Smooth muscle cell (in vitro differentiated cells): Measurements from ENCODE around the gene CHST8. TPM values are rescaled to one million over a fixed set of nuclear protein-coding genes. Genes with fewer than 3 reads are reported as not detected.

Experiments
- DNase-seq: peaks from one replicate; lab custom pipeline; 2025; ENCODE audit not compliant: unreplicated experiment; lab: John Stamatoyannopoulos, UW
- H2AFZ ChIP-seq: fragments of 200-600 bp; sonication (generic); 2 replicates; pipeline ENCODE4 v1.6.0; 2016; ENCODE audit warnings: antibody characterized with exemption, low read depth, mild to moderate bottlenecking
- H3F3A ChIP-seq: fragments of 200-600 bp; sonication (generic); 2 replicates; pipeline ENCODE4 v1.6.0; 2017; ENCODE audit warnings: antibody characterized with exemption, low read depth
- H3K27ac ChIP-seq: fragments of 200-600 bp; sonication (generic); 2 replicates; pipeline ENCODE4 v1.5.1; 2016; ENCODE audit warnings: low read depth, mild to moderate bottlenecking
- H3K27me3 ChIP-seq: fragments of 200-600 bp; sonication (generic); 2 replicates; pipeline ENCODE4 v1.6.1; 2016; ENCODE audit warnings: low read depth, mild to moderate bottlenecking
- H3K36me3 ChIP-seq: fragments of 200-600 bp; sonication (generic); 2 replicates; pipeline ENCODE4 v1.5.1; 2016; ENCODE audit warnings: low read depth
- H3K4me1 ChIP-seq: fragments of 200-600 bp; sonication (generic); 2 replicates; pipeline ENCODE4 v1.5.1; 2016; ENCODE audit warnings: low read depth
- H3K4me2 ChIP-seq: fragments of 200-600 bp; sonication (generic); 2 replicates; pipeline ENCODE4 v1.6.0; 2016; ENCODE audit warnings: mild to moderate bottlenecking
- H3K4me3 ChIP-seq: fragments of 200-600 bp; sonication (generic); 2 replicates; pipeline ENCODE4 v1.5.1; 2016; ENCODE audit warnings: mild to moderate bottlenecking
- H3K79me2 ChIP-seq: fragments of 200-600 bp; sonication (generic); 2 replicates; pipeline ENCODE4 v1.6.0; 2016; ENCODE audit warnings: low read depth, mild to moderate bottlenecking
- H3K9ac ChIP-seq: fragments of 200-600 bp; sonication (generic); 2 replicates; pipeline ENCODE4 v1.6.0; 2016; ENCODE audit warnings: low read depth
- H3K9me3 ChIP-seq: fragments of 200-600 bp; sonication (generic); replicated peaks from 2 replicates; pipeline ENCODE4 v1.5.1; 2016; ENCODE audit warnings: low read depth
- H4K20me1 ChIP-seq: fragments of 200-600 bp; sonication (generic); 2 replicates; pipeline ENCODE4 v1.6.0; 2016; ENCODE audit warnings: low read depth
- CTCF ChIP-seq: fragments of 200-600 bp; sonication (generic); IDR thresholded peaks from 2 replicates; pipeline ENCODE4 v1.5.1; 2017; ENCODE audit warnings: borderline replicate concordance, mild to moderate bottlenecking, antibody characterized with exemption; ENCODE audit not compliant: insufficient read depth, poor library complexity, severe bottlenecking
- WGBS: methylation state at CpG from one replicate; pipeline ENCODE4 v1.1.7; 2016; ENCODE audit warnings: low lambda C conversion rate; 5-methylcytosine and 5-hydroxymethylcytosine counted together
- polyA plus RNA-seq: library from polyadenylated mRNA; unstranded; fragments of >200 nt; fragmentation: Nextera tagmentation; extraction: Ambion mirVana; gene quantifications from 2 replicates; pipeline ENCODE4 v1.2.1, GENCODE V29; 2016
- total RNA-seq: library from RNA; depleted of rRNA; stranded (reverse); fragments of >200 nt; gene quantifications from 2 replicates; pipeline ENCODE4 v1.2.3, GENCODE V29; 2014

Gene CHST8
- total and polyA plus RNA-seq, 2 experiments from 2014 or later, result not detected

GRCh38 chr19:33749619-33750175 lies 127.9 kb downstream of the CHST8 start:
- Histone ChIP-seq H3K4me3 (no peak overlapping the region), H3K9ac (no peak overlapping the region), H3K27me3 (no peaks in the 10 kb centered on the region), H3K79me2 (no peaks in the 10 kb centered on the region), H2AFZ (no peak overlapping the region), H4K20me1 (no peaks in the 10 kb centered on the region), H3K27ac (no peak overlapping the region), H3K36me3 (no peaks in the 10 kb centered on the region), H3F3A (no peaks in the 10 kb centered on the region), H3K4me1 (no peaks in the 10 kb centered on the region), H3K4me2 (no peak overlapping the region), H3K9me3 (no peaks in the 10 kb centered on the region)
- no peak for TF ChIP-seq CTCF
- DNase-seq, result no peak
- WGBS, result 84% methylated on average over 12 of the region's 12 CpGs

GRCh38 chr19:33750587-33751435 lies 129.1 kb downstream of the CHST8 start:
- H3K4me1 ChIP-seq, result no peaks in the 10 kb centered on the region
- H3K9ac ChIP-seq, result no peak overlapping the region
- H3K36me3 ChIP-seq, result no peaks in the 10 kb centered on the region
- DNase-seq, result no peak
- no peaks in the 10 kb centered on the region for H3K79me2 ChIP-seq
- no peaks in the 10 kb centered on the region for H3K9me3 ChIP-seq
- H2AFZ ChIP-seq, result no peak overlapping the region
- H3K4me3 ChIP-seq, result no peak overlapping the region
- no peak overlapping the region for H3K27ac ChIP-seq
- TF ChIP-seq CTCF, result no peak
- H3F3A ChIP-seq, result no peaks in the 10 kb centered on the region
- WGBS, result 84% methylated on average over 18 of the region's 18 CpGs
- no peaks in the 10 kb centered on the region for H3K27me3 ChIP-seq
- no peaks in the 10 kb centered on the region for H4K20me1 ChIP-seq
- H3K4me2 ChIP-seq, result no peak overlapping the region

GRCh38 chr19:33751436-33751770 lies 129.7 kb downstream of the CHST8 start:
- no peaks in the 10 kb centered on the region for H3K9me3 ChIP-seq
- H3K9ac ChIP-seq, result no peak overlapping the region
- DNase-seq, result no peak
- H3K36me3 ChIP-seq, result no peaks in the 10 kb centered on the region
- H3K4me2 ChIP-seq, result no peak overlapping the region
- H2AFZ ChIP-seq, result no peak overlapping the region
- no peaks in the 10 kb centered on the region for H3K27me3 ChIP-seq
- no peaks in the 10 kb centered on the region for H3K4me1 ChIP-seq
- TF ChIP-seq CTCF, result no peak
- no peak overlapping the region for H3K4me3 ChIP-seq
- 74% methylated on average over 5 of the region's 5 CpGs for WGBS
- no peaks in the 10 kb centered on the region for H4K20me1 ChIP-seq
- no peak overlapping the region for H3K27ac ChIP-seq
- no peaks in the 10 kb centered on the region for H3K79me2 ChIP-seq
- H3F3A ChIP-seq, result no peaks in the 10 kb centered on the region
